Bone marrow (tissue), 2 donors: Measurements from ENCODE around the gene AP1M1.

Experiments used
- DNase-seq, 2 donors: peaks; one replicate each; lab custom pipeline; 2025; lab: John Stamatoyannopoulos, UW

AP1M1 gene

GRCh38 chr19:16207490-16208025 lies 9.8 kb downstream of the AP1M1 start:
- no peak for DNase-seq

- DNase-seq = no peak
Measured at GRCh38 chr19:16208064-16208759, 10.5 kb downstream of the AP1M1 start.

- no peak for DNase-seq
Measured at GRCh38 chr19:16208847-16209665, 11.3 kb downstream of the AP1M1 start.

GRCh38 chr19:16210168-16210567 lies 12.5 kb downstream of the AP1M1 start:
- DNase-seq = no peak

- DNase-seq = no peak
Measured at GRCh38 chr19:16213076-16213475, 15.4 kb downstream of the AP1M1 start.

GRCh38 chr19:16216744-16217670 lies 19.3 kb downstream of the AP1M1 start:
- no peak for DNase-seq

- DNase-seq = no peak
Measured at GRCh38 chr19:16217716-16218451, 20.2 kb downstream of the AP1M1 start.

GRCh38 chr19:16218851-16219250 lies 21.1 kb downstream of the AP1M1 start:
- no peak for DNase-seq

GRCh38 chr19:16222806-16223205 lies 25.1 kb downstream of the AP1M1 start:
- no peak for DNase-seq

GRCh38 chr19:16223746-16224145 lies 26.0 kb downstream of the AP1M1 start:
- no peak for DNase-seq

- DNase-seq = no peak
Measured at GRCh38 chr19:16224293-16225045, 26.8 kb downstream of the AP1M1 start.

- no peak for DNase-seq
Measured at GRCh38 chr19:16225279-16226183, 27.8 kb downstream of the AP1M1 start.

GRCh38 chr19:16226184-16226591 lies 28.5 kb downstream of the AP1M1 start:
- DNase-seq = no peak

- DNase-seq = no peak
Measured at GRCh38 chr19:16226878-16227836, 29.4 kb downstream of the AP1M1 start.

GRCh38 chr19:16227837-16228636 lies 30.3 kb downstream of the AP1M1 start:
- no peak for DNase-seq

- no peak for DNase-seq
Measured at GRCh38 chr19:16228637-16229321, 31.1 kb downstream of the AP1M1 start.

GRCh38 chr19:16229322-16229641 lies 31.6 kb downstream of the AP1M1 start:
- no peak for DNase-seq
